ENCODE data around the gene CPNE4.

The CPNE4 gene

GRCh38 chr3:131849616-131850015 lies 185.2 kb downstream of the CPNE4 start:
- ChIA-PET POLR2A (no interaction called here), CTCF (interaction anchor here (1.1 to 1.5 kb wide), 2 partner anchors 9 to 31 kb away, joined by 3 to 4 read pairs; no protein-coding TSS in a partner anchor)
- no peak for DNase-seq (ENCODE audit: low read depth, low spot score)
- H3K4me3 ChIP-seq (ENCODE audit: low read depth, low read length), result no peak overlapping the region
- TF ChIP-seq CTCF (IDR thresholded peaks at IDR 0.05; ENCODE audit: insufficient read depth, low read length, missing control alignments), result no peak

DNA sequence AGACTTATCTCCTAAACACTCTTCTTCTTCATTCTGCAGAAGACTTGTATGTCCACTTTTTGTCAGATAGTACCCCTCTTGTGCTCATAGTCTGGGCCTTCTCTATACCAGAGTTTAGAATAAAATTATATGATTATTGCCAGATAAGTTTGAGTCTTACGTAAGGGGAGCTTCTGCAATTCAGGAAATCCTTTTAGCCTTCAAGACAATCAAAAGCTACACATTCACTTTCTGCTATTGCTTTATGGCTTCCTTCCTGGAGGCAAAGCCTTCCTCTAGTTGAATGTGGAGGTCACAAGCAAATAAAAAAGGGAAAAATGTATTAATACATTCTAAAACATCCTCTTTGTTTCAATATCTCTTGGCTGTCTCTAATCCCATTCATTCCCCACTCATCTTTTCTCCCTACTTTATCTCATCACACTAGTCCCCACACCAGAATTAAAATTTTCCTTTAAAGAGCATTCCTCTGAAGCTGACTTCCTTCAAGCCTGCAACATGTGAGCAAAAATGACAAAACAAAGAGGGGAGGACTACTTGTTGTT lies 186.8 kb downstream of the CPNE4 start:
- ChIA-PET CTCF (no interaction called here), POLR2A (no interaction called here)
- H3K4me3 ChIP-seq (ENCODE audit: low read depth, low read length), result no peak overlapping the region
- no peak for TF ChIP-seq CTCF (IDR thresholded peaks at IDR 0.05; ENCODE audit: insufficient read depth, low read length, missing control alignments)
- DNase-seq (ENCODE audit: low read depth, low spot score), result no peak

GRCh38 chr3:131846296-131846924 lies 188.4 kb downstream of the CPNE4 start:
- DNase-seq (ENCODE audit: low read depth, low spot score), result no peak
- ChIA-PET POLR2A (no interaction called here), CTCF (no interaction called here)
- H3K4me3 ChIP-seq (ENCODE audit: low read depth, low read length), result no peak overlapping the region
- TF ChIP-seq CTCF (IDR thresholded peaks at IDR 0.05; ENCODE audit: insufficient read depth, low read length, missing control alignments), result no peak

DNA sequence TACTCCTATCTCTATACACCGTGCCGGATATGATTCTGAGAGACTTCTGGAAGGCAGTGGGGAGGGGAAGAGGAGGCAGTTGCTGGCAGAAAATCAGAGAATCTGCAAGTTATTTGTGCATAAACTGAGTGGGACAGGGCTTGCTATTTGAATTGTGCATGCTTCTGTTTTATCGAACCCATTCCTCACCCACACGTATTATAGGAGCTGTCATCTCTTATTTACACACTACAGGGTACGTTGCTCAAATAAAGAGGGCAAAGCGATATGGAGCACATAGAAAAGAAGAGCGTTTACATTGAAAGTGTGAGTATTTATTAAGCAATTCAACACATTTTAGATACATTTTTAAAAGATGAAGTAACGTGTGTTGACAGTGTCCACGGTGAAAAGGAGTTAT lies 191.6 kb downstream of the CPNE4 start:
- ChIA-PET CTCF (no interaction called here), POLR2A (no interaction called here)
- no peak for DNase-seq (ENCODE audit: low read depth, low spot score)
- TF ChIP-seq CTCF (IDR thresholded peaks at IDR 0.05; ENCODE audit: insufficient read depth, low read length, missing control alignments), result no peak
- H3K4me3 ChIP-seq (ENCODE audit: low read depth, low read length), result no peak overlapping the region

GRCh38 chr3:131840156-131840797 lies 194.5 kb downstream of the CPNE4 start:
- CTCF ChIA-PET, result interaction anchor here (1.7 kb wide), 1 partner anchor 10 kb away, joined by 4 read pairs; no protein-coding TSS in a partner anchor
- no peak for DNase-seq (ENCODE audit: low read depth, low spot score)
- POLR2A ChIA-PET, result no interaction called here
- no peak overlapping the region for H3K4me3 ChIP-seq (ENCODE audit: low read depth, low read length)
- TF ChIP-seq CTCF (IDR thresholded peaks at IDR 0.05; ENCODE audit: insufficient read depth, low read length, missing control alignments), result no peak

GRCh38 chr3:131835906-131836305 lies 198.9 kb downstream of the CPNE4 start:
- DNase-seq (ENCODE audit: low read depth, low spot score), result no peak
- TF ChIP-seq CTCF (IDR thresholded peaks at IDR 0.05; ENCODE audit: insufficient read depth, low read length, missing control alignments), result no peak
- CTCF ChIA-PET, result no interaction called here
- POLR2A ChIA-PET, result no interaction called here
- no peak overlapping the region for H3K4me3 ChIP-seq (ENCODE audit: low read depth, low read length)

Data from AG04449 (cell line).